Measurements from ENCODE around the gene MS4A1. TPM values are rescaled to one million over a fixed set of nuclear protein-coding genes. Genes with fewer than 3 reads are reported as not detected.
"Not testable (repeated sequence)": the region's sequence is repeated elsewhere in the genome, so short reads cannot be mapped to it uniquely, and the experiment has no call there.

Gene MS4A1
- total RNA-seq, 1 donor from 2014 or later: not detected

DNA sequence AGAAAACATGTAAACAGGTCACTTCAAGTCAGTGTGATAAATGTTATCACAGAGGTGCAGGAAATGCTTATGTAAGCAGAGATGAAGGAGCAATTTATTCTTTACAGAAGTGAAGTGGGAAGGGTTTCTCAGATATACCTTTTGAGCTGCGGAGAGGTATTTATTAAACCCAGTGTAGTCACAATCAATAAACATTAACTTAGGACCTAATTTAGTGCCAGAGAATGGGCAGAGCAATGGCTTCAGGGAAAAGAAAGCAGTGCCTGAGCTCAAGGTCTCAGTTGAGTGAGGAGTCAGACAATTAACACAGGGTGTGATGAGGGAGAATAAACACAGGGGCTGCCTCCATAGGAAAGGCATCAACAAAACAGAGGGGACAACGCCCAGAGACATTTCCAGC lies 24.4 kb upstream of the MS4A1 start:
- H3K4me1 Mint-ChIP-seq (ENCODE audit: unreplicated experiment): no peaks in the 10 kb centered on the region
- H3K9me3 Mint-ChIP-seq (ENCODE audit: unreplicated experiment): no peaks in the 10 kb centered on the region
- no peak overlapping the region for H3K27ac Mint-ChIP-seq (ENCODE audit: unreplicated experiment)
- no peak for TF ChIP-seq CTCF (IDR thresholded peaks at IDR 0.05; ENCODE audit: unreplicated experiment)
- H3K4me3 Mint-ChIP-seq (ENCODE audit: unreplicated experiment): no peak overlapping the region
- no peak for DNase-seq (ENCODE audit: low spot score)
- no peaks in the 10 kb centered on the region for H3K36me3 Mint-ChIP-seq (ENCODE audit: low read depth, unreplicated experiment)
- H3K27me3 Mint-ChIP-seq (ENCODE audit: unreplicated experiment): peaks cover 2% of the 10 kb centered on the region

DNA sequence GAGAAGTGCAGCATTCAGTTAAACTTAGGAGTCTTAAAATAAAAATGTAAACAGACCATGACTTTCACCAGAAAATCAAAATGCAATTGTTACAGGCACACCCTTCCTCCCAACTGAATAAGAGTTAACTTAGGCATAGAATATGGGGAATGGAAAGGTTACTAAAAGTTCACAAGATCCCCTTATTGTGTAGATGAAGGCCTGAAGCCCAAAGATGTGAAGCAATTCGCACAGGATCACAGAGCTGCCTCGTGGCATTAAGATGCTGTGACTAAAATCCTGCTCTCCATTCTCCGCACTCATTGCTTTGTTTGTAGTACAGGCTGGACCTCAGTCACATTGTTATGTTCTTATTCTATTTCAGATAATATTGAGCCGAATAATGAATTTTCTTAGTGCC lies 22.2 kb upstream of the MS4A1 start:
- no peaks in the 10 kb centered on the region for H3K36me3 Mint-ChIP-seq (ENCODE audit: low read depth, unreplicated experiment)

GRCh38 chr11:60447070-60447469 lies 8.6 kb upstream of the MS4A1 start:
- no peaks in the 10 kb centered on the region for H3K9me3 Mint-ChIP-seq (ENCODE audit: unreplicated experiment)
- DNase-seq (ENCODE audit: low spot score): no peak

More for the DNA sequence above, 22.2 kb upstream of the MS4A1 start:
- Mint-ChIP-seq H3K4me1 (ENCODE audit: unreplicated experiment) (no peaks in the 10 kb centered on the region), H3K9me3 (ENCODE audit: unreplicated experiment) (no peaks in the 10 kb centered on the region), H3K27ac (ENCODE audit: unreplicated experiment) (no peak overlapping the region), H3K4me3 (ENCODE audit: unreplicated experiment) (no peak overlapping the region), H3K27me3 (ENCODE audit: unreplicated experiment) (peaks cover 2% of the 10 kb centered on the region)
- no peak for DNase-seq (ENCODE audit: low spot score)
- no peak for TF ChIP-seq CTCF (IDR thresholded peaks at IDR 0.05; ENCODE audit: unreplicated experiment)

GRCh38 chr11:60447846-60448245 lies 7.8 kb upstream of the MS4A1 start:
- H3K4me3 Mint-ChIP-seq (ENCODE audit: unreplicated experiment): no peak overlapping the region
- no peaks in the 10 kb centered on the region for H3K4me1 Mint-ChIP-seq (ENCODE audit: unreplicated experiment)
- peaks cover 4% of the 10 kb centered on the region for H3K27me3 Mint-ChIP-seq (ENCODE audit: unreplicated experiment)
- no peak overlapping the region for H3K27ac Mint-ChIP-seq (ENCODE audit: unreplicated experiment)
- H3K9me3 Mint-ChIP-seq (ENCODE audit: unreplicated experiment): no peaks in the 10 kb centered on the region
- no peak for TF ChIP-seq CTCF (IDR thresholded peaks at IDR 0.05; ENCODE audit: unreplicated experiment)
- no peaks in the 10 kb centered on the region for H3K36me3 Mint-ChIP-seq (ENCODE audit: low read depth, unreplicated experiment)
- no peak for DNase-seq (ENCODE audit: low spot score)

More at GRCh38 chr11:60447070-60447469, 8.6 kb upstream of the MS4A1 start:
- no peak overlapping the region for H3K4me3 Mint-ChIP-seq (ENCODE audit: unreplicated experiment)
- H3K4me1 Mint-ChIP-seq (ENCODE audit: unreplicated experiment): no peaks in the 10 kb centered on the region
- H3K27me3 Mint-ChIP-seq (ENCODE audit: unreplicated experiment): peaks cover 4% of the 10 kb centered on the region
- no peak overlapping the region for H3K27ac Mint-ChIP-seq (ENCODE audit: unreplicated experiment)
- no peaks in the 10 kb centered on the region for H3K36me3 Mint-ChIP-seq (ENCODE audit: low read depth, unreplicated experiment)
- no peak for TF ChIP-seq CTCF (IDR thresholded peaks at IDR 0.05; ENCODE audit: unreplicated experiment)

GRCh38 chr11:60451185-60451584 lies 4.5 kb upstream of the MS4A1 start:
- H3K27ac Mint-ChIP-seq (ENCODE audit: unreplicated experiment); H3K4me1 Mint-ChIP-seq (ENCODE audit: unreplicated experiment); H3K27me3 Mint-ChIP-seq (ENCODE audit: unreplicated experiment); H3K36me3 Mint-ChIP-seq (ENCODE audit: low read depth, unreplicated experiment); H3K9me3 Mint-ChIP-seq (ENCODE audit: unreplicated experiment); H3K4me3 Mint-ChIP-seq (ENCODE audit: unreplicated experiment); DNase-seq (ENCODE audit: low spot score): not testable (repeated sequence)

- TF ChIP-seq CTCF (IDR thresholded peaks at IDR 0.05; ENCODE audit: unreplicated experiment): no peak
- Mint-ChIP-seq H3K4me1 (ENCODE audit: unreplicated experiment) (no peaks in the 10 kb centered on the region), H3K4me3 (ENCODE audit: unreplicated experiment) (no peak overlapping the region), H3K9me3 (ENCODE audit: unreplicated experiment) (no peaks in the 10 kb centered on the region), H3K36me3 (ENCODE audit: low read depth, unreplicated experiment) (no peaks in the 10 kb centered on the region), H3K27me3 (ENCODE audit: unreplicated experiment) (peaks cover 1% of the 10 kb centered on the region), H3K27ac (ENCODE audit: unreplicated experiment) (no peak overlapping the region)
- no peak for DNase-seq (ENCODE audit: low spot score)
Observed at GRCh38 chr11:60454212-60454611, 1.4 kb upstream of the MS4A1 start.

Data from endothelial cell (in vitro differentiated cells).